Head of caudate nucleus (tissue), 42 donors: Measurements from ENCODE around the gene SLC36A1.

Source experiments
- DNase-seq, 42 donors: peaks; one replicate each; pipeline versions ENCODE4 v3.0.0 to v3.0.0-alpha.2; 2020 to 2021; ENCODE audit warnings: mixed read lengths in 7 of 42
- intact Hi-C: fragments of 100-400 bp; cut with DNase I; formaldehyde crosslinking; loops from one replicate; pipeline ENCODE4 v1.15.0; 2022

Gene SLC36A1

DNA sequence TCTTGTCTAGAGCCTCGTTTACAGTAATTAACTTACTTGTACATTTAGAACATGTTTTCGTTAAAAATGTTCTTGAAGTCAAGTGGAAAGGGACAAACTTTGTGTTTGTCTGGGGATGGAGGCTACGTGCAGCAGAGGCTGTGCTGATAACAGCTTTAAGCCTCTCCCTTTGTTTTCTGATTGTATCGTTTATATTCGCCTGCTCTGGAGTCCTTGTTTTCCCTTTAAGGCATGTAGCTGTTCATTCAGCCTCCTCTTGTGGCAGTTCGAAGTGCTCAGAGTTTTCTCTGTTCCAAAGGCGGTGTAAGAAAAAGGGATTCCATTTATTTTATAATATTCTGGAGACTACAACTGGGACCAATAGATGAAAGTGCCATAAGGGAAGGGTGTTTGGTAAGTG is 1.9 kb downstream of the SLC36A1 start:
- DNase-seq = peak in 1 of 42 donors; percentile 12
- intact Hi-C loops = loop anchor here (5.0 to 10.0 kb wide), 3 partner anchors 53 to 296 kb away; no protein-coding TSS in a partner anchor

DNA sequence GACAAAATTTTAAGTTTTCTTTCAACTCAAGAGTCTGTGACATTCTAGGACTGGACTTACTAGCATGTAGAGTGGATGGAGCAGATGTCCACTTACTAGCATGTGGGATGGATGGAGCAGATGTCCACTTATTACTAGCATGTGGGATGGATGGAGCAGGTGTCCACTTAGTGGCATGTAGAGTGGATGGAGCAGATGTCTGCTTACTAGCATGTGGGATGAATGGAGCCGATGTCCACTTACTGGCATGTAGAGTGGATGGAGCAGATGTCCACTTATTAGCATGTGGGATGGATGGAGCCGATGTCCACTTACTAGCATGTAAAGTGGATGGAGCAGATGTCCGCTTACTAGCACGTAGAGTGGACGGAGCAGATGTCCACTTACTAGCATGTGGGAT is 2.4 kb downstream of the SLC36A1 start:
- no peak for DNase-seq
- intact Hi-C loops = loop anchor here (5.0 to 10.0 kb wide), 3 partner anchors 52 to 295 kb away; no protein-coding TSS in a partner anchor

DNA sequence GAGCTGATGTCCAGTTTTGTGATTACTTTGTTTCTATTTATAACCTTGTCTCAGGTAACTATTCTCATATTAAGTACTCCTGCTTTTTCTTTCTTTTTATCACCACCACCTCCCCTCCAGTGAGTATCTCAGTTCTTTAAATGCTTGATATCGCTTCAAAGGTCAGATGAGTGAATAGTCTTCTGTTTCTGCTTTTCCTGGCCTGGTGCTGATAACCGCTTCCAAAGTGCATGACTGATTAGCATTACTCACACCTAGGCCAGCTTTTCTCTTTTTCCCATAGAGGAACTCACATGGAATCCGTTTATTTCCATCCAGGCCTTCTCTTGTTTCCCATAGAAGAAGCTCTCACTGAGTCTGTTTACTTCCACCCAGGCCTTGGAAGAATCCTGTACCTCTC is 3.2 kb downstream of the SLC36A1 start:
- intact Hi-C loops = no loop called here
- DNase-seq = no peak

DNA sequence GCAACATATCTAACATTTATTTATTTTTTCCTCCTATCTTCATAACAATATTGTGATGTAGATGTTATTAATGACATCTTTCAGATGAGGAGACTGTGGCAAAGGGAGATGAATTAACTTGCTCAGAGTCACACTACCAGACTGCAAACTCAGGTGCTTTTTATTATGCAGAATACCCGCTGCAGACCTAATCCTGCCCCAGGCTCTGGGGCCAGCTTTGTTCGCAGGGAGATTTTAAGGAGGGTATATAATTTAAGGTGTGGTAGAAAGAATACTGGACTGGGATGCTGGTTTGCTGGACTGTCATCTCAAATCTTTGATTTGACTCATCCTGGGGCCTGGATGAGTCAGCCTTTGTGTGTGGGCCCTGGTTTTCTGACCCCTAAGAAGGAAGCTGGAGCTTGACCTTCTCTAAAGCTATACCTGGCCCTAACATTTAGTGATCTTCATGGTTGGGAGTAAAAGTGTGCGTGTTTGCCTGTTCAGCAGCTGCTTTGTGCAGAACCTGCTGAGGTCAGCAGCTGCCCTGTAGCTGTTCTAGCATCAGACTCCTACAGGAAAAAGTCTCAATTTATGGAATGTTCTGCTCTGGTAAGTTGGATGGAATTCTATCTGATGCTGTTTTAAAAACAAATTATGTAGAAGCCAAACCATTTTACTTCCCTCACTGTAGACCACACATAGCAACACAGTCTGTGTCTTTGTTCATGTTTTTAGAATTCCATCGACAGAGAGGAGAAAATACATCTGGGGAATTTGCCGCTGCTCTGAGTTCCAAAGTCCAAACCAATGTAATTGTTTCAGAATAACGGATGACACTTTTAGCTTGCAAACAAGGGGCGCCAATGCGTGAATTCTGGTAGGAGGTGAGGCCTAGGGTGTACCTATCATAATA is 4.5 kb downstream of the SLC36A1 start:
- intact Hi-C loops = no loop called here
- DNase-seq = no peak

DNA sequence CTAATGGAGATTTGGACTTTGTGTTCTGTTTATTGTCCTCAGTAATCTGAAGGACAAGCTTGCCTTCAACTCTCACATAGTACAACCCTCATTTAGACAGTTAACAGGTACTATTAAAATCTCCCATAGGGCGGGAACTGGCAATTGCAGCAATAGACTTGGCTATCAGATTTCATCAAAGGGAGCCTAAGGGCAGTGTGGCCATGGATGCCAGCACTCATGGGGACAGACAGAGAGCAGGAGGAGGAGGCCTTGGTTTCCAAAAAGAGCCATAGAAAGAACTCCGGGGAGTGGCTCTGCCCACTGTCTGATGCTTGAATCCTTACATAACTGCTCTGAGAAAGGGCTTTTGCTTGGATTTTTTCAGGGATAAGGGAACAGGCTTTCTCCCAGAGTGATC is 6.8 kb downstream of the SLC36A1 start:
- DNase-seq = peak in 4 of 42 donors; percentile 12 to 45 (median 20)
- intact Hi-C loops = no loop called here

DNA sequence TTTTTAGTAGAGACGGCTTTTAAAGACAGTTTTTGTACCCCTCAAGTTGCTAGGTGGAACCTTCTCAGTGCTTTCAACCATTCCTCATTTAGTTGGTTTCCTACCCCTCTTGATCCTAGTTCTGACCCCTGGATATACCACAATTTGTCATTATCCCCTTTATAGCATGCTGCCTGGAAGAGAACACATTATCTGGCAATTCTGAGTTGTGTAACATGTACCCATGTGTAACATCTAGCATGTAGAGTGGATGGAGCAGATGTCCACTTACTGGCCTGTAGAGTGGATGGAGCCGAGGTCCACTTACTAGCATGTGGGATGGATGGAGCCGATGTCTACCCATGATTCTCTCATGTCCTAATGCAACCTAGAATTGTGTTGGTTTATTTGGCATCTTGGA is 7.5 kb downstream of the SLC36A1 start:
- DNase-seq = no peak
- intact Hi-C loops = no loop called here

DNA sequence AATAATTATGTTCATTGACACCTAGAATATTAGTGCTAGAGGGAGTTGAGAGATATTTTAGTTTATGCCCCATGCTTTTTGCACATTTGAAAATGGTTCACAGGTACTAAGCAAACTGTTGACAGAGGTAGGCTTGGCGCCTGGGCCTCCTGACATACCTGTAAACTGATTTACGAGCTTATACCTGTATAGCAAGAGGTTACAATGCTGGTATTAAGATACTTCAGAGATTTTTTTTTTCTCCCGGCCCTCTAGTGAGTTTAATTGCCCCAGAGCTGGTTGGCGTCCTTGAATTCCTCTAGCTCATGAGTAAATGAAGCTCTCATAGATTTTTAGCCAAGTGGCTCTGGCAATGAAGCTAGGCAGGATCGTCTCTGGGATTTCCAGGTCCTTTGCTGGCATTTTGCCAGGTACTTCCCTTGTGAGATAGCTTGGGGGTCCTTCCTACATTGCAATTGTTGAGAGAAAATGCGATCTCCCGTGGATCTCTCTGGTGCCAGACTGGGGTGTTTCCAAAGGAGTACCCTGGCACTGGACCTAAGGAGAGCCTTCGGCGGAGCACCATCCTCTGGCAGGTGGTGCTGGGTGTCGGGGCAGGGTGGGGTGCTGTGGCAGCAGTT is 9.0 kb downstream of the SLC36A1 start:
- no peak for DNase-seq
- intact Hi-C loops = no loop called here

DNA sequence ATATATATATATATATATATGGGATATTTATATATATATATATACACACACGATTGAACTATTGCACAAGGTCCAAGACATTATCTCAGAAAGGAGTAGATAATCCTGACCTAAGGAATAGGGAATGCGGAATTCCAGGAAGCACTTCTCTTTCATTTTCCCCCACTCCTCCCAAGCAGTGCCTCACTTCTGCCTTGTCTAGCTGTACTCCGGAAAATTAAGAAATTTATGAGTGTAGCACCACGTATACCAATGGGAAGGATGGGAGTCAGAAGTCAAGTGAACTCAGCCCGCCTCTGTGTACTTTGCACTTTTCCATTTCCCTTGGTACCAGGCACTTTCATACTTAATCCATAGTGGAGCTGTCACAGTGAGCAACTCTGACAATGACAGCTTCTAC is 10.9 kb downstream of the SLC36A1 start:
- intact Hi-C loops = no loop called here
- no peak for DNase-seq

DNA sequence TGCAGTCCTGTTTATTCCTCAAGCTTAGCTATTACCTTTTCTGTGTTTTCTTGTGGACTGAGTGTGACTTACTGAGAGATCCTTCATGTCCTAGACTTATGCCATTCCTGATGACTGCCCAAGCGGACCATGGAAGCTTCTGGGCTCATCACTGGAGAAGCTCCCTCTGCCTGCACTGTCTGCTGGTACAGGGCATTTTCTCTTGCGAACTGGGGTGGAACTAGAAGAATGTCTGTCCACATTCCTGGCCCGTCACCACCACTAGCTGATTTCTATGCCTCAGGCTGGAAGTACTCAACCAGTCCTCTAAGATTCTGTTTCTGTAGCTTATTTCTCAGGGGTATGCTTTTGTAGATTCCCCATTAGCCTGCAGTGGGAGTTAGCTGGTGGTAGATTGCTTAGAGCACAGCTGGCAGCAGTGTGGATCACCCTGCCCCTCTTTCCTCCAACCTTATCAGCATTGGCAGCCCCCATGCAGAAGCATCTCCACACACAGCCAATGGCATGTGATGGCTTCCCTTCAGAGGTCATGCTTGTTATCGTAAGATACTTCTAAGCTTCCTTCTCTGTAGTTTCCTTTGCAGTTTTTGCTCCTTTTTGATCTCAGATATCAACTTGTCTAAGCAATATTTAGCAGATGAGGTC is 12.4 kb downstream of the SLC36A1 start:
- intact Hi-C loops = no loop called here

DNA sequence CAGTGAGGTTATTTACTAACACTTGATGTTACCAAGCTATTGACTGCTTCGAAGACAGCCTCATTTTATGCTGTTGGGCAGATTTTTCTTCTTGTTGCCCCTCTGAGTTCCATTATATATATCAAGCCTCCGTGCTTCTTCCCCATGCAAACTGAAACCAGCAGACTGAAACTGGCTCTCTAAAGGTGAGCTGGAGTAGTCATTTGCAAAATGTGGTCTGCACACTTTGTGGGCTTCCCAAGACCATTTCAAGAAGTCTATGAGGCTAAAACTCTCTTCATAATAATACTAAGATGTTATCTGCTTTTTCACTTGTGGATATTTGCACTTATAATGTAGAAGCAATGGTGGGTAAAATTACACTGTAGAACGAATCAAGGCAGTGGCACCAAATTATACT is 13.9 kb downstream of the SLC36A1 start:
- intact Hi-C loops = no loop called here
- DNase-seq = no peak

More for the DNA sequence above, 12.4 kb downstream of the SLC36A1 start:
- no peak for DNase-seq

DNA sequence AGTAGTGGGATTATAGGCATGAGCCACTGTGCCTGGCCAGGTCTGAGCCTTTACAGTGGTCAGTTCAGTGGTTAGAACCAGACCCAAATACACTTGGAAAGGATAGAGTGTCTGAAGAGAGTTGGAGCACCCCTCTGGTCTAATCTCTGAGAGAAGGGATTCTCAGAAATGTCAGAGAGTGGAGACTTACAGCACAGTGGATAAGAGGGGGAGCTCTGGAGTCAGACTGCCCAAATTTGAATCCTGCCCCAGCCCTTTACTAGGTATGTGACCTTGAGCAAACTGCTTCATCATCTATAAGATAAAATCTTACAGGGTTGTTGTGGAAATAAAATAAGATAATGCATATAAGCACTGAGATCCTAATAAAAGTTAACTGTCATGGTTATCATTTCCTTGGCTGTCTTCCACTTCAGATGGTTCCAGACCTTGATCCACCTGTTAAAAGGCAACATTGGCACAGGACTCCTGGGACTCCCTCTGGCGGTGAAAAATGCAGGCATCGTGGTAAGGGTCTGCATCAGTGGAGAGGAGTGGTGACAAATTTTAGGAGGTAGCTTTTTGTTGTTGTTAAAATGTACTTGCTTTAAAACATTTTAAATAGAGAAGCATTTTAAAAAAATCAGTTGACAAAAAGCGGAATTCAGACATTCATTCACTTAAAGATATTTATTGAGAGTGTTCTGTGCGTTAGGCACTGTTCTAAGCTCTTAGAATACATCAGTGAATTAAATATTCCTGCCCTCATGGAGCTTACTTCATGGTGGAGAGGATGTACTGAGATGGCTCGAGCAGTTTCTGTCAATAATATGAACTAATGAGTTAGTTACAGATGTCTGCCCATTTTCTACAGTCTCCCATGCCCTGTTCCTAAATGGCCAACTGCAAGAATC is 16.0 kb downstream of the SLC36A1 start:
- no peak for DNase-seq
- intact Hi-C loops = no loop called here

DNA sequence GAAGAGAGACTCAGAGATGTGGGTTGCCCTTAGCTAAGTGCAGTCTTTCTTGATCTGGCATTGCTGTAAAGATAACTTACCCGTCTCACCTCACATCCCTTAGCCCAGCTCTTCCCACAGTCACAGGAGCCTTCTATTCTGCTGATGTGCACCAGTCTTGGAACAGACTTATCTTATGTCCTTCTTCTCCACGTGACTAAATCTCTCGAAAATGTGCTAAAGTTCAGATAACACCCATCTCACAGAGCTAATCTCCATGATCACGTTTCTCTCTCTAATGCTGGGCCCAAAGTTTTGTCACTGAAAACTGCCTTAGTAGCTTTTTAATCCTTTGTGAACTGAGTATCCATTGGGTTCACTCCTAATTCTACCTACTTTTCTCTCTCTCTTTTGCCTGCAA is 16.7 kb downstream of the SLC36A1 start:
- intact Hi-C loops = no loop called here
- DNase-seq = no peak

DNA sequence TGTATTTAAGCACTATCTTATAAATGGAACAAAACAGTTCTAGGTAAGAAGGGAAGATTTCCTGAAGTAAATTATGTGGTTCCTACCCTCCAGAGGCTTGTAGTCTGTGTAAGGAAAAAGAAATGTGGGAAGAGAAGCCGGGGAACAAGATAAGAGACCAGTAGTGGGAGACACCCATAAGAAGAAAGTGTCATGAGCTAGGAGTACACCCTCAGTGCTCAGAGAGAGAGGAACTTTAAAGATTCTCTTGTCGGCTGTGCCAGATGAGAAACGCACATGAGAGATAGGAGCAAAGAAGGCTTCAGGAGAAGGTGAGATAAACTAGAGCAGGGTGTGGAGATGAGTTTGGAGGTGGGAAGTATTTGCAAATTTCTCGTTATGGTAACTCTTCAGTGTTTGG is 18.1 kb downstream of the SLC36A1 start:
- no peak for DNase-seq
- intact Hi-C loops = no loop called here

DNA sequence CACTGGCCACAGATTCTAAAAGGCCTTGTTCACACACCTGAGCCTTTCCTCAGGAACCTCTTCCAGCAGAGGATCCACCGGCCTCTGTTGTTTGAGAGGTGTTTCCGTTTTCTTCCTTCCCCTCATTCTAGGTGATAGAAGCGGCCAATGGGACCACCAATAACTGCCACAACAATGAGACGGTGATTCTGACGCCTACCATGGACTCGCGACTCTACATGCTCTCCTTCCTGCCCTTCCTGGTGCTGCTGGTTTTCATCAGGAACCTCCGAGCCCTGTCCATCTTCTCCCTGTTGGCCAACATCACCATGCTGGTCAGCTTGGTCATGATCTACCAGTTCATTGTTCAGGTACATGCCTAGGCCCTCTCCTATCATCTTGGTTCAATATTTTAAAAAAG is 20.2 kb downstream of the SLC36A1 start:
- no peak for DNase-seq
- intact Hi-C loops = no loop called here

DNA sequence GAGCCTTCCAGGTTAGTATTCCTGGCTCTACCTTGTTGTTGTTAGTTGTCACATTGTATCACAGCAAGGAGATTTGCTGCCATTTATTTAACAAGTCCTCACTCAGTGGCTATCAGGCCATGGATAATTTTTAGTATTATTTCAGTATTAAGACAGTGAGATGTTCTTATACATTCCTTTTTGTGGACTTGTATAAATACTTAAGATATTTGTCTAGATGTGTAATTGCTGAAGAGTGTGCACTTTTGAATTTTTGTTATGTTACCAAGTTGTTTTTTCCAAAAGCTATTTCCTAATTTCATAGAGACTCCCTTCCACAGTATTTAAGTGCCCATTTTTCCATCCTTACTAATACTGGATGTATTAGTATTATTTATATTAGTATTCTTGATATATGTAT is 22.0 kb downstream of the SLC36A1 start:
- intact Hi-C loops = no loop called here
- no peak for DNase-seq

DNA sequence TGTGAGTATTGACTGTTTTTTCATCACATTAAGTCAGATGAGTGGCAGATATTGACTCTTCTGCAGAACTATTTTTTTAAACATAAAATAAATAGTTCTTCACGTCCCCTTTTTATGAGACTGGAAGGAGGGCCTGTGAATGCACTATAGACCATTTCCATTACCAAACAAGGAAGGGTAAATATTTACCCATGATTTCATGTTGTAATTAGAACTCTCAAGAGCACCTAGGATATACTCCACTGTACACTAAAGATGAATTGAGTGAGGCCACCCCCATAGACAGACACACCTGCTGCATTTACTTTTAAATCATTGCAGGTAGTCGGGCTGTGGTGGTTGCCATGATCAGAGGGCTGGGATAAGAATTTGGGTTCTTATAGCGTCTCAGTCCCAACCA is 22.6 kb downstream of the SLC36A1 start:
- no peak for DNase-seq
- intact Hi-C loops = no loop called here

DNA sequence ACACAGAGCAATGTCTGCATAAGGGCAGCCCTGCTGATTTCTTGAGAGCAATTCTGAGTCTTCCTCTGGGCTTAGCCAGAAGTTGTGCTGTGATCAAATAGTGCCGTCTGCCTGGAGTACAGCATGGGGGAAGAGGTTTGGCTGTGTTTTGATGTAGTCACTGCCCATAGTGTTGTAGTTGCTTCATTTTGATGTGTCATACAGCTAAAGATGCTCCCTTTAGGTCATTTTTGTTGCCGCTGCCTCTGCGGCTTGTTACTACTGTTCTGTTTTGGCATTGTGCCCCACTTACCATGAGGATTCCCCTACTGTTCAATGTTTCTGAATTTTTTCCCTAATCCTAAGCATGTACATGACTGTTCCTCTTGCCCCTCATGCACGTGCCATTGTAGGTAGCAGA is 23.0 kb downstream of the SLC36A1 start:
- intact Hi-C loops = no loop called here

DNA sequence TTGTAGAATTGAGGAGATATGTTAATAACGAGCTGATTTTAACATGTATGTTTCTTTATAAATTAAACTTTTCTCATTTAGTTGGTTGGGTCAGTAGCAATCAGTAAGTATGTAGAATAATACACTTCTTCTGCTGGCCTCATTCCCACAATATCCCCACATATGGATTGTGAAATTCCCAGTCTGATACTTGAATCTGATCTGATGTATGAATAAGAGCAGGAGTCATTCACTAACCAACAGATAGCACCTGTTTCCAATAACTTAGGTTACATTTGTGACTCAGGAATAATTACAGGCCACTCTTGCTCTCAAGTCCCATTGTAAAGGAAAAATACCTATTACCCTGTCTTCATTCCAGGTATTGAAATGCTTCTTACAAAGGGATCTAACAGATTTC is 23.9 kb downstream of the SLC36A1 start:
- no peak for DNase-seq
- intact Hi-C loops = no loop called here

More for the DNA sequence above, 23.0 kb downstream of the SLC36A1 start:
- no peak for DNase-seq

DNA sequence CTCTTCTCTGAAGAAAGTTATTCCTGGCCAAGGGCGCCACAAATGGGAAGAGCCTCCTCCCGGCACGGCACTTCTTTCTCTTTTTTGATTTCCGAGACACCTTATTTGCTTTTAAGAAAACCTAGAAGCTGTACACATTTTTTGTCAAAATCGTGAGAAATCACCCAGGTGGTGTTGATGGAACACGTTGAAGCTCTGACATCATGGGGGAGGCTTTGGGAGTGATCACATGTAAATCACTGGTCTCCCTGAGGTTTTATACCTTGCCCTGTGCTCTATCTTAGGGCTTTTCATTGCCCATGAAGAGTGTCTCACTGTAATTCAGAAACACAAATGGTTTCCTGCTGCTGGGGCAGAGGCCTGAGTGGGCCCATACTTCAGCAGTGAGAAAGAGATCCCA is 27.4 kb downstream of the SLC36A1 start:
- intact Hi-C loops = no loop called here
- peak in 1 of 42 donors; percentile 31 for DNase-seq
